Measurements from ENCODE around the gene TAMM41. TPM values are rescaled to one million over a fixed set of nuclear protein-coding genes. Genes with fewer than 3 reads are reported as not detected.
"Not testable (repeated sequence)": the region's sequence is repeated elsewhere in the genome, so short reads cannot be mapped to it uniquely, and the experiment has no call there.

Gene TAMM41
- total RNA-seq, 2 donors from 2014 or later = 15.7 to 35.2 TPM

DNA sequence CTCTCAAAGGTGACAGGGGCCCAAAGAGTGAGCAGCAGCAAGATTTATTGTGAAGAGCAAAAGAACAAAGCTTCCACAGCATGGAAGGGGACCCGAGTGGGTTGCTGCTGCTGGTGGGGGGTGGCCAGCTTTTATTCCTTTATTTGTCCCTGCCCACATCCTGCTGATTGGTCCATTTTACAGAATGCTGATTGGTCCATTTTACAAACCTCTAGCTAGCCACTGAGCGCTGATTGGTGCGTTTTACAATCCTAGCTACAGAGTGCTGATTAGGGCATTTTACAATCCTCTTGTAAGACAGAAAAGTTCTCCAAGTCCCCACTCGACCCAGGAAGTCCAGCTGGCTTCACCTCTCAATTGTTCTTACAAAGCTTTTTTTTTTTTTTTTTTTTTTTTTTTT lies 94.4 kb downstream of the TAMM41 start:
- DNase-seq (ENCODE audit: low spot score in 2 of 2); H3K9me3 Mint-ChIP-seq; H3K27ac Mint-ChIP-seq; H3K36me3 Mint-ChIP-seq; ATAC-seq: not testable (repeated sequence)

DNA sequence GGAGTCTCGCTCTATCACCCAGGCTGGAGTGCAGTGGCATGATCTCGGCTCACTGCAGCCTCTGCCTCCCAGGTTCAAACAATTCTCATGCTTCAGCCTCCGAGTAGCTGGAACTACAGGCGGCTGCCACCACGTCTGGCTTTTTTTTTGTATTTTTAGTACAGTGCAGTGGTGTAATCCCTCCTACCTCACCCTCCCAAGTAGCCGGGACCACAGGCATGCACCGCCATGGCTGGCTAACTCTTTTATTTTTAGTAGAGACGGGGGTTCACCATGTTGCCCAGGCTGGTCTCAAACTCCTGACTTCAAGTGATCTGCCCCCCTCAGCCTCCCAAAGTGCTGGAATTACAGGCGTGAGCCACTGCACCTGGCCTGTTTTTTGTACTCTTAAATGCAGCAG lies 98.4 kb downstream of the TAMM41 start:
- not testable (repeated sequence) for H3K9me3 Mint-ChIP-seq; DNase-seq (ENCODE audit: low spot score in 2 of 2); H3K27ac Mint-ChIP-seq; H3K36me3 Mint-ChIP-seq; ATAC-seq

Other genes starting within 250 kb of the TAMM41 start
- 10 to 100 TPM; 14.8 to 24.9 TPM for gene VGLL4, start 203.0 kb downstream of the TAMM41 start, total RNA-seq
- gene SYN2, start 157.5 kb upstream of the TAMM41 start, total RNA-seq = under 1 TPM in 1 of 2 donors, not detected in 1; 0.21 TPM

Data from activated naive CD4-positive, alpha-beta T cell treated with anti-CD3 and anti-CD28 coated beads, Interleukin-2, amount 50 U/mL, for 72 hours (primary cell).